Measurements from ENCODE around the gene FOXD4L3.
"Not testable (repeated sequence)": the region's sequence is repeated elsewhere in the genome, so short reads cannot be mapped to it uniquely, and the experiment has no call there.

DNA sequence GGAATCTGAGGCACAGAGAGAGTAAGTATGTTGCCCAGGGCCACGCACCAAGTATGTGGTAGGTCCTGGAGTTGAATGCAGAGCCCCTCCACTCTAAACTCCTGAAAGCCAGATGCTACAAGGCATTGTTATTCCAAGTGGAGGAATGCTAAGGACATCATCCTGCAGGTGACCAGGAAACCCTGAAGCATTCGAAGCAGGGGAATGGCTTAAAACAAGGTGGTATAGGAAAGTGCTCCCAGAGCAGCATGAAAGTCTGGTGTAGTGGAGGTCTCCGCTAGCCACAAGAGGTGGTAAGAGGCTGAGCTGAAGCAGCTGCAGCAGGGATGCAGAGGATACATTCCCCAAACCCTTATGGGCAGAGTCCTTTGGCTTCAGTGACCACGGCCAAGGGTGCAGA, 26.4 kb downstream of the FOXD4L3 start:
- TF ChIP-seq, protein P1, sequence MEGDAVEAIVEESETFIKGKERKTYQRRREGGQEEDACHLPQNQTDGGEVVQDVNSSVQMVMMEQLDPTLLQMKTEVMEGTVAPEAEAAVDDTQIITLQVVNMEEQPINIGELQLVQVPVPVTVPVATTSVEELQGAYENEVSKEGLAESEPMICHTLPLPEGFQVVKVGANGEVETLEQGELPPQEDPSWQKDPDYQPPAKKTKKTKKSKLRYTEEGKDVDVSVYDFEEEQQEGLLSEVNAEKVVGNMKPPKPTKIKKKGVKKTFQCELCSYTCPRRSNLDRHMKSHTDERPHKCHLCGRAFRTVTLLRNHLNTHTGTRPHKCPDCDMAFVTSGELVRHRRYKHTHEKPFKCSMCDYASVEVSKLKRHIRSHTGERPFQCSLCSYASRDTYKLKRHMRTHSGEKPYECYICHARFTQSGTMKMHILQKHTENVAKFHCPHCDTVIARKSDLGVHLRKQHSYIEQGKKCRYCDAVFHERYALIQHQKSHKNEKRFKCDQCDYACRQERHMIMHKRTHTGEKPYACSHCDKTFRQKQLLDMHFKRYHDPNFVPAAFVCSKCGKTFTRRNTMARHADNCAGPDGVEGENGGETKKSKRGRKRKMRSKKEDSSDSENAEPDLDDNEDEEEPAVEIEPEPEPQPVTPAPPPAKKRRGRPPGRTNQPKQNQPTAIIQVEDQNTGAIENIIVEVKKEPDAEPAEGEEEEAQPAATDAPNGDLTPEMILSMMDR (IDR thresholded peaks at IDR 0.05 in 8 of 11, conservative IDR thresholded peaks at IDR 0.05 in 3 of 11), result not testable (repeated sequence)
- not testable (repeated sequence) for TF ChIP-seq POLR2AphosphoS5 (IDR thresholded peaks at IDR 0.05)
